Mesothelial cell of epicardium (in vitro differentiated cells): Measurements from ENCODE around the gene NAA38. TPM values are rescaled to one million over a fixed set of nuclear protein-coding genes. Genes with fewer than 3 reads are reported as not detected.
A peak's percentile ranks its signal among the peaks of the same experiment; 100 is the strongest.

Experiments used
- DNase-seq, 2 experiments: peaks; one replicate each; pipeline ENCODE4 v3.0.0; 2021; ENCODE audit warnings: low spot score in 2 of 2; ENCODE audit not compliant: unreplicated experiment in 2 of 2
- H3K27ac Mint-ChIP-seq: 2 replicates; pipeline ENCODE4 v1.8.0; 2021; ENCODE audit warnings: mixed read lengths
- H3K27me3 Mint-ChIP-seq: 2 replicates; pipeline ENCODE4 v1.8.0; 2021; ENCODE audit warnings: low read depth, mixed read lengths
- H3K36me3 Mint-ChIP-seq: 2 replicates; pipeline ENCODE4 v1.8.0; 2021; ENCODE audit warnings: mixed read lengths
- H3K4me1 Mint-ChIP-seq: 2 replicates; pipeline ENCODE4 v1.8.0; 2021; ENCODE audit warnings: mixed read lengths
- H3K4me3 Mint-ChIP-seq: 2 replicates; pipeline ENCODE4 v1.8.0; 2021; ENCODE audit warnings: mild to moderate bottlenecking, moderate library complexity, mixed read lengths
- H3K9me3 Mint-ChIP-seq: 2 replicates; pipeline ENCODE4 v1.8.0; 2021; ENCODE audit warnings: mixed read lengths
- total RNA-seq: library from RNA; stranded (reverse); gene quantifications from 3 replicates; pipeline ENCODE4 v1.2.1, GENCODE V29; 2021
- TF ChIP-seq, protein P1 (sequence below): fragments of 200-600 bp; sonication (generic); IDR thresholded peaks from one replicate; pipeline ENCODE4 v1.5.0; 2021; ENCODE audit warnings: antibody characterized with exemption; ENCODE audit not compliant: unreplicated experiment

Gene NAA38
- total RNA-seq, 1 donor from 2014 or later: 67.2 TPM

- Mint-ChIP-seq H3K9me3 (no peaks in the 10 kb centered on the region), H3K4me1 (peaks cover 13% of the 10 kb centered on the region)
Measured at GRCh38 chr17:7851438-7852261, 5.7 kb downstream of the NAA38 start.

GRCh38 chr17:7850701-7851437 lies 6.5 kb downstream of the NAA38 start:
- H3K27me3 Mint-ChIP-seq: no peaks in the 10 kb centered on the region
- H3K9me3 Mint-ChIP-seq: no peaks in the 10 kb centered on the region
- TF ChIP-seq, protein P1, sequence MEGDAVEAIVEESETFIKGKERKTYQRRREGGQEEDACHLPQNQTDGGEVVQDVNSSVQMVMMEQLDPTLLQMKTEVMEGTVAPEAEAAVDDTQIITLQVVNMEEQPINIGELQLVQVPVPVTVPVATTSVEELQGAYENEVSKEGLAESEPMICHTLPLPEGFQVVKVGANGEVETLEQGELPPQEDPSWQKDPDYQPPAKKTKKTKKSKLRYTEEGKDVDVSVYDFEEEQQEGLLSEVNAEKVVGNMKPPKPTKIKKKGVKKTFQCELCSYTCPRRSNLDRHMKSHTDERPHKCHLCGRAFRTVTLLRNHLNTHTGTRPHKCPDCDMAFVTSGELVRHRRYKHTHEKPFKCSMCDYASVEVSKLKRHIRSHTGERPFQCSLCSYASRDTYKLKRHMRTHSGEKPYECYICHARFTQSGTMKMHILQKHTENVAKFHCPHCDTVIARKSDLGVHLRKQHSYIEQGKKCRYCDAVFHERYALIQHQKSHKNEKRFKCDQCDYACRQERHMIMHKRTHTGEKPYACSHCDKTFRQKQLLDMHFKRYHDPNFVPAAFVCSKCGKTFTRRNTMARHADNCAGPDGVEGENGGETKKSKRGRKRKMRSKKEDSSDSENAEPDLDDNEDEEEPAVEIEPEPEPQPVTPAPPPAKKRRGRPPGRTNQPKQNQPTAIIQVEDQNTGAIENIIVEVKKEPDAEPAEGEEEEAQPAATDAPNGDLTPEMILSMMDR: no peak
- peaks cover 13% of the 10 kb centered on the region for H3K4me1 Mint-ChIP-seq
- DNase-seq: no peak
- H3K27ac Mint-ChIP-seq: no peak overlapping the region
- peaks cover 17% of the 10 kb centered on the region for H3K36me3 Mint-ChIP-seq
- H3K4me3 Mint-ChIP-seq: no peak overlapping the region

More at GRCh38 chr17:7851438-7852261, 5.7 kb downstream of the NAA38 start:
- Mint-ChIP-seq H3K36me3 (peaks cover 17% of the 10 kb centered on the region), H3K4me3 (no peak overlapping the region), H3K27me3 (no peaks in the 10 kb centered on the region), H3K27ac (peak overlapping the region; percentile 9)
- peak; percentile 93 to 94 for DNase-seq
- TF ChIP-seq, protein P1: peak; percentile 100

- Mint-ChIP-seq H3K27ac (no peak overlapping the region), H3K4me3 (no peak overlapping the region), H3K36me3 (peaks cover 17% of the 10 kb centered on the region), H3K9me3 (no peaks in the 10 kb centered on the region), H3K27me3 (no peaks in the 10 kb centered on the region), H3K4me1 (peaks cover 15% of the 10 kb centered on the region)
- DNase-seq: no peak
- TF ChIP-seq, protein P1: no peak
Measured at GRCh38 chr17:7849751-7850504, 7.4 kb downstream of the NAA38 start.

GRCh38 chr17:7849130-7849750 lies 8.1 kb downstream of the NAA38 start:
- no peaks in the 10 kb centered on the region for H3K9me3 Mint-ChIP-seq
- H3K27ac Mint-ChIP-seq: no peak overlapping the region
- TF ChIP-seq, protein P1: no peak
- H3K27me3 Mint-ChIP-seq: no peaks in the 10 kb centered on the region
- peaks cover 11% of the 10 kb centered on the region for H3K4me1 Mint-ChIP-seq
- no peak for DNase-seq
- peaks cover 17% of the 10 kb centered on the region for H3K36me3 Mint-ChIP-seq
- no peak overlapping the region for H3K4me3 Mint-ChIP-seq

GRCh38 chr17:7848739-7849129 lies 8.6 kb downstream of the NAA38 start:
- no peak overlapping the region for H3K4me3 Mint-ChIP-seq
- peaks cover 17% of the 10 kb centered on the region for H3K36me3 Mint-ChIP-seq
- no peak overlapping the region for H3K27ac Mint-ChIP-seq
- no peak for DNase-seq
- H3K4me1 Mint-ChIP-seq: peaks cover 7% of the 10 kb centered on the region
- TF ChIP-seq, protein P1: no peak
- H3K9me3 Mint-ChIP-seq: no peaks in the 10 kb centered on the region
- H3K27me3 Mint-ChIP-seq: no peaks in the 10 kb centered on the region
